ENCODE data around the gene CCDC88B. TPM values are rescaled to one million over a fixed set of nuclear protein-coding genes. Genes with fewer than 3 reads are reported as not detected.

CCDC88B gene, protein sequence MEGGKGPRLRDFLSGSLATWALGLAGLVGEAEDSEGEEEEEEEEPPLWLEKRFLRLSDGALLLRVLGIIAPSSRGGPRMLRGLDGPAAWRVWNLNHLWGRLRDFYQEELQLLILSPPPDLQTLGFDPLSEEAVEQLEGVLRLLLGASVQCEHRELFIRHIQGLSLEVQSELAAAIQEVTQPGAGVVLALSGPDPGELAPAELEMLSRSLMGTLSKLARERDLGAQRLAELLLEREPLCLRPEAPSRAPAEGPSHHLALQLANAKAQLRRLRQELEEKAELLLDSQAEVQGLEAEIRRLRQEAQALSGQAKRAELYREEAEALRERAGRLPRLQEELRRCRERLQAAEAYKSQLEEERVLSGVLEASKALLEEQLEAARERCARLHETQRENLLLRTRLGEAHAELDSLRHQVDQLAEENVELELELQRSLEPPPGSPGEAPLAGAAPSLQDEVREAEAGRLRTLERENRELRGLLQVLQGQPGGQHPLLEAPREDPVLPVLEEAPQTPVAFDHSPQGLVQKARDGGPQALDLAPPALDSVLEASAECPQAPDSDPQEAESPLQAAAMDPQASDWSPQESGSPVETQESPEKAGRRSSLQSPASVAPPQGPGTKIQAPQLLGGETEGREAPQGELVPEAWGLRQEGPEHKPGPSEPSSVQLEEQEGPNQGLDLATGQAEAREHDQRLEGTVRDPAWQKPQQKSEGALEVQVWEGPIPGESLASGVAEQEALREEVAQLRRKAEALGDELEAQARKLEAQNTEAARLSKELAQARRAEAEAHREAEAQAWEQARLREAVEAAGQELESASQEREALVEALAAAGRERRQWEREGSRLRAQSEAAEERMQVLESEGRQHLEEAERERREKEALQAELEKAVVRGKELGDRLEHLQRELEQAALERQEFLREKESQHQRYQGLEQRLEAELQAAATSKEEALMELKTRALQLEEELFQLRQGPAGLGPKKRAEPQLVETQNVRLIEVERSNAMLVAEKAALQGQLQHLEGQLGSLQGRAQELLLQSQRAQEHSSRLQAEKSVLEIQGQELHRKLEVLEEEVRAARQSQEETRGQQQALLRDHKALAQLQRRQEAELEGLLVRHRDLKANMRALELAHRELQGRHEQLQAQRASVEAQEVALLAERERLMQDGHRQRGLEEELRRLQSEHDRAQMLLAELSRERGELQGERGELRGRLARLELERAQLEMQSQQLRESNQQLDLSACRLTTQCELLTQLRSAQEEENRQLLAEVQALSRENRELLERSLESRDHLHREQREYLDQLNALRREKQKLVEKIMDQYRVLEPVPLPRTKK (N-terminal part only)
- total RNA-seq: 10 to 100 TPM; 13.6 to 32.7 TPM
- 10 to 100 TPM; 54.2 to 56.8 TPM for polyA plus RNA-seq
- long read RNA-seq, donor 1: 0 reads
- long read RNA-seq, donor 2: 0 reads
- long read RNA-seq, donor 3: 0 reads
- long read RNA-seq, donor 4: 0 reads
- long read RNA-seq, donor 5: 0 reads

DNA sequence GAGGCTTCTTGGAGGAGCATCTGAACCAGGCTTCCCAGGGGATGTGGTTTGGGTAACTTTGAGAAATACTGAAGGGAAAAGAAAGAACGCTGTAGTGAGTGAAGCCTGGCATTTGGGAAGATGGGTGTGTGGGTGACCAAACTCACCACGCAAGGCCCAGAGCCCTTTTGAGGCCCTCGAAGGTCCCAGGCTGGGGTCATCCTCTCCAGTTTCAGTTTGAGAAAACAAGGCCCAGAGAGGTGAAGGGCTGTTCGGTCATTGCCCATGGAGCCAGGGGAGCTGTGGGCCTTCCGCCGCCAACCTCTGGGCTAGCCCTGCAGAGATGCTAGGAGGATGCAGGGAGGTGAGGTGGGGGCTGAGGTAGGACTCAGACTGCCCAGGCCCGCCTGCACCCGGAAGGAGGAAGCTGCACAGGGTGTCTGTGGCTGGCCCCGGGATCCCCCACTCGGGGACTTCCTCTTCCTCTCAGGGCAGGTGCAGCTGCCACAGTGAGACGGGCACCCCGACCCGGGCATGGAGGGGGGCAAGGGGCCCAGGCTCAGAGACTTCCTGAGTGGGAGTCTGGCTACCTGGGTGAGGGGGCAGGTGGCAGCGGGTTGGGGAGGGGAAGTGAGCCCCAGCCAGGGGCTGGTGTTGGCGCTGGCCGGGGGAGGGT is at the start of gene CCDC88B:
TSS of gene CCDC88B (plus strand) at position 451 of the 655 bp plus-strand sequence. CDS start at position 514, 63 bp downstream.
- peaks cover 0 to 14% (median 7%) of the 10 kb centered on the region in 5 donors for H3K4me1 ChIP-seq (ENCODE audit: control insufficient read depth in 5 of 5, insufficient read depth in 5 of 5, low read length in 5 of 5)
- H3K36me3 ChIP-seq (ENCODE audit: control insufficient read depth in 4 of 4, insufficient read depth in 4 of 4, low read length in 4 of 4): no peaks in the 10 kb centered on the region
- ATAC-seq (ENCODE audit: insufficient read depth, low FRiP score) (no peak), DNase-seq (no peak)
- WGBS, 2 donors: 29 to 55% methylated on average over 16 of the region's 16 CpGs
- H3K9me3 ChIP-seq (ENCODE audit: control insufficient read depth in 4 of 4, insufficient read depth in 3 of 4, low read length in 3 of 4): no peaks in the 10 kb centered on the region
- H3K27ac ChIP-seq (ENCODE audit: low read depth in 1 of 2, low read length in 1 of 2): peak within 1 kb of the TSS in 1 of 2 donors; percentile 13
- H3K4me3 ChIP-seq: no peak within 1 kb of the TSS
- no peak within 1 kb of the TSS for H3K9ac ChIP-seq (ENCODE audit: insufficient read depth in 1 of 2, low read length in 2 of 2)
- peaks cover 0 to 13% (median 0%) of the 10 kb centered on the region in 3 donors for H3K27me3 ChIP-seq (ENCODE audit: control insufficient read depth in 3 of 3, insufficient read depth in 3 of 3, low read length in 2 of 3)
- TF ChIP-seq, protein P1, sequence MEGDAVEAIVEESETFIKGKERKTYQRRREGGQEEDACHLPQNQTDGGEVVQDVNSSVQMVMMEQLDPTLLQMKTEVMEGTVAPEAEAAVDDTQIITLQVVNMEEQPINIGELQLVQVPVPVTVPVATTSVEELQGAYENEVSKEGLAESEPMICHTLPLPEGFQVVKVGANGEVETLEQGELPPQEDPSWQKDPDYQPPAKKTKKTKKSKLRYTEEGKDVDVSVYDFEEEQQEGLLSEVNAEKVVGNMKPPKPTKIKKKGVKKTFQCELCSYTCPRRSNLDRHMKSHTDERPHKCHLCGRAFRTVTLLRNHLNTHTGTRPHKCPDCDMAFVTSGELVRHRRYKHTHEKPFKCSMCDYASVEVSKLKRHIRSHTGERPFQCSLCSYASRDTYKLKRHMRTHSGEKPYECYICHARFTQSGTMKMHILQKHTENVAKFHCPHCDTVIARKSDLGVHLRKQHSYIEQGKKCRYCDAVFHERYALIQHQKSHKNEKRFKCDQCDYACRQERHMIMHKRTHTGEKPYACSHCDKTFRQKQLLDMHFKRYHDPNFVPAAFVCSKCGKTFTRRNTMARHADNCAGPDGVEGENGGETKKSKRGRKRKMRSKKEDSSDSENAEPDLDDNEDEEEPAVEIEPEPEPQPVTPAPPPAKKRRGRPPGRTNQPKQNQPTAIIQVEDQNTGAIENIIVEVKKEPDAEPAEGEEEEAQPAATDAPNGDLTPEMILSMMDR (IDR thresholded peaks at IDR 0.05; ENCODE audit: control extremely low read depth, extremely low read depth): no peak

DNA sequence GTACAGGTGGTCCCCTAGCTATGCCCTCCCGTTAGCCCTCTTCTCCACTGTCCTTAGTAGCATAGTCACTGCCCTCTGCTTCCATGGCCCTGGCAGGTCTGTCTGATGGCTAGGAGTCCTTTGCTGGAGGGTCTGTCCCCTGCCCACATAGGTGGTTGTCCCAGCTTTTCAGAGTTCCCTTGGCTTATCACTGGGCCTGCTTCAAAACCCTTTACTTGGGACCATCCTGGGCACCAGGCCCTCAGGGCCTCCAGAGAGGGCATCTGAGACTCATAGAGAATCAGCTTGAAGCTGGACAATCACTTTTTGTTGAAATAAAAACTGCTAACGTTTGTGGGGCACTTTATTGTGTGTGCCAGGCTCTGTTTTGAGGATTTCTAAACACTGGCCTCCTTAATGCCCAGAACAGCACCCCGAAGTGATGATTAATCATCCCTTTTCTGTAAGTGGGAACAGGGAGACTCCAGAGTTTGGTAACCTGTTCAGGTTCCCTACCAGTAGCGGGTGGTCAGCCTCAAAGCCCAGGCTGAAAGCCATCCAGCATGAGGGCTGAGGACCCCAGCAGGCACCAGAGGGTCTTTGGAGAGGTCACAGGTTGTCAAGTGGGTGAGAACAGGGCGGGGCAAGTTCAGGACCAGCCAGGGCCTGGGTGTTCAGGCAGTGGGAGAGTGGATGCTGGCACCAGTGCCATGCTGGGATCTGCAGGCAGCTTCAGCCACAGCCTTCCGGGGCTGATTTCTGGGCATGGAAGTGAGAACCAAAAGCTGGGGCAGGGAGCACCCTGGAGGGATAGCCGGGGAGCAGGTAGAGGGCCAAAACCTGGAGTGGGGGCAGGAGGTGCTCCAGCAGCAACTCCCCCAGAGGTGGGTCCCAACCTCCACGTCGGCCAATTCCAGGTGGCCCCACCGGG is 49.4 kb upstream of the CCDC88B start:
- no peak for DNase-seq
- Histone ChIP-seq H3K9ac (ENCODE audit: insufficient read depth in 1 of 2, low read length in 2 of 2) (no peak overlapping the region), H3K9me3 (ENCODE audit: control insufficient read depth in 4 of 4, insufficient read depth in 3 of 4, low read length in 3 of 4) (peaks cover 0 to 5% (median 0%) of the 10 kb centered on the region in 4 donors), H3K36me3 (ENCODE audit: control insufficient read depth in 4 of 4, insufficient read depth in 4 of 4, low read length in 4 of 4) (peaks cover 0 to 3% (median 0%) of the 10 kb centered on the region in 4 donors), H3K27me3 (ENCODE audit: control insufficient read depth in 3 of 3, insufficient read depth in 3 of 3, low read length in 2 of 3) (peaks cover 0 to 42% (median 32%) of the 10 kb centered on the region in 3 donors), H3K27ac (ENCODE audit: low read depth in 1 of 2, low read length in 1 of 2) (no peak overlapping the region), H3K4me3 (no peak overlapping the region), H3K4me1 (ENCODE audit: control insufficient read depth in 5 of 5, insufficient read depth in 5 of 5, low read length in 5 of 5) (peaks cover 0 to 19% (median 0%) of the 10 kb centered on the region in 5 donors)
- 48 to 56% methylated on average over 10 of the region's 10 CpGs for WGBS, 2 donors
- TF ChIP-seq, protein P1 (IDR thresholded peaks at IDR 0.05; ENCODE audit: control extremely low read depth, extremely low read depth): no peak
- no peak for ATAC-seq (ENCODE audit: insufficient read depth, low FRiP score)

All from lung (tissue), 16 donors.